KOPT-K1 (cell line): ENCODE results near the gene PDE9A.
A peak's percentile ranks its signal among the peaks of the same experiment; 100 is the strongest.

ENCODE experiments used
- H3K27ac ChIP-seq: fragments of 200-600 bp; sonication (generic); 2 replicates; pipeline ENCODE4 v1.5.1; 2016; ENCODE audit warnings: antibody characterized with exemption, mild to moderate bottlenecking, low read depth, low read length; ENCODE audit not compliant: poor library complexity, severe bottlenecking
- H3K36me3 ChIP-seq: fragments of 200-600 bp; sonication (generic); 2 replicates; pipeline ENCODE4 v1.5.1; 2017; ENCODE audit warnings: antibody characterized with exemption, mild to moderate bottlenecking, low read length, moderate library complexity; ENCODE audit not compliant: insufficient read depth
- H3K9me3 ChIP-seq: fragments of 200-600 bp; sonication (generic); 2 replicates; pipeline ENCODE4 v1.5.1; 2017; ENCODE audit warnings: antibody characterized with exemption, low read length, mild to moderate bottlenecking; ENCODE audit not compliant: insufficient read depth, poor library complexity, severe bottlenecking

PDE9A gene

GRCh38 chr21:42678618-42679295 lies 25.3 kb downstream of the PDE9A start:
- no peaks in the 10 kb centered on the region for H3K9me3 ChIP-seq
- no peaks in the 10 kb centered on the region for H3K36me3 ChIP-seq
- H3K27ac ChIP-seq, result no peak overlapping the region

GRCh38 chr21:42679319-42680057 lies 26.1 kb downstream of the PDE9A start:
- H3K9me3 ChIP-seq, result no peaks in the 10 kb centered on the region
- no peaks in the 10 kb centered on the region for H3K36me3 ChIP-seq
- H3K27ac ChIP-seq, result no peak overlapping the region

GRCh38 chr21:42680058-42680330 lies 26.6 kb downstream of the PDE9A start:
- H3K27ac ChIP-seq, result no peak overlapping the region
- no peaks in the 10 kb centered on the region for H3K9me3 ChIP-seq
- no peaks in the 10 kb centered on the region for H3K36me3 ChIP-seq

GRCh38 chr21:42680429-42680828 lies 27.0 kb downstream of the PDE9A start:
- Histone ChIP-seq H3K36me3 (no peaks in the 10 kb centered on the region), H3K9me3 (no peaks in the 10 kb centered on the region), H3K27ac (peak overlapping the region; percentile 95)

- Histone ChIP-seq H3K27ac (peak overlapping the region; percentile 95), H3K9me3 (no peaks in the 10 kb centered on the region), H3K36me3 (no peaks in the 10 kb centered on the region)
These were observed 28.1 kb downstream of the PDE9A start for GRCh38 chr21:42681296-42682206.

- H3K36me3 ChIP-seq, result no peaks in the 10 kb centered on the region
- peak overlapping the region; percentile 95 for H3K27ac ChIP-seq
These were observed 29.3 kb downstream of the PDE9A start for GRCh38 chr21:42682661-42683210.

GRCh38 chr21:42683371-42684108 lies 30.1 kb downstream of the PDE9A start:
- no peaks in the 10 kb centered on the region for H3K9me3 ChIP-seq
- H3K27ac ChIP-seq, result peak overlapping the region; percentile 95
- no peaks in the 10 kb centered on the region for H3K36me3 ChIP-seq

More at GRCh38 chr21:42682661-42683210, 29.3 kb downstream of the PDE9A start:
- H3K9me3 ChIP-seq, result no peaks in the 10 kb centered on the region

GRCh38 chr21:42684109-42684916 lies 30.9 kb downstream of the PDE9A start:
- Histone ChIP-seq H3K36me3 (no peaks in the 10 kb centered on the region), H3K27ac (peak overlapping the region; percentile 95), H3K9me3 (no peaks in the 10 kb centered on the region)

GRCh38 chr21:42685036-42685435 lies 31.6 kb downstream of the PDE9A start:
- no peaks in the 10 kb centered on the region for H3K36me3 ChIP-seq

GRCh38 chr21:42685954-42686500 lies 32.6 kb downstream of the PDE9A start:
- Histone ChIP-seq H3K36me3 (no peaks in the 10 kb centered on the region), H3K9me3 (no peaks in the 10 kb centered on the region), H3K27ac (no peak overlapping the region)

More at GRCh38 chr21:42685036-42685435, 31.6 kb downstream of the PDE9A start:
- H3K9me3 ChIP-seq, result no peaks in the 10 kb centered on the region
- peak overlapping the region; percentile 95 for H3K27ac ChIP-seq

- H3K27ac ChIP-seq, result no peak overlapping the region
- no peaks in the 10 kb centered on the region for H3K36me3 ChIP-seq
- H3K9me3 ChIP-seq, result no peaks in the 10 kb centered on the region
These were observed 34.4 kb downstream of the PDE9A start for GRCh38 chr21:42687796-42688195.

GRCh38 chr21:42688226-42688840 lies 34.9 kb downstream of the PDE9A start:
- no peaks in the 10 kb centered on the region for H3K36me3 ChIP-seq
- no peaks in the 10 kb centered on the region for H3K9me3 ChIP-seq

GRCh38 chr21:42688841-42689371 lies 35.5 kb downstream of the PDE9A start:
- Histone ChIP-seq H3K36me3 (no peaks in the 10 kb centered on the region), H3K9me3 (no peaks in the 10 kb centered on the region), H3K27ac (no peak overlapping the region)

More at GRCh38 chr21:42688226-42688840, 34.9 kb downstream of the PDE9A start:
- no peak overlapping the region for H3K27ac ChIP-seq
